ENCODE measurements around the gene MERTK. TPM values are rescaled to one million over a fixed set of nuclear protein-coding genes. Genes with fewer than 3 reads are reported as not detected.

MERTK gene
- total and polyA plus RNA-seq, 12 donors: 23.3 to 152 (median 75.3) TPM

DNA sequence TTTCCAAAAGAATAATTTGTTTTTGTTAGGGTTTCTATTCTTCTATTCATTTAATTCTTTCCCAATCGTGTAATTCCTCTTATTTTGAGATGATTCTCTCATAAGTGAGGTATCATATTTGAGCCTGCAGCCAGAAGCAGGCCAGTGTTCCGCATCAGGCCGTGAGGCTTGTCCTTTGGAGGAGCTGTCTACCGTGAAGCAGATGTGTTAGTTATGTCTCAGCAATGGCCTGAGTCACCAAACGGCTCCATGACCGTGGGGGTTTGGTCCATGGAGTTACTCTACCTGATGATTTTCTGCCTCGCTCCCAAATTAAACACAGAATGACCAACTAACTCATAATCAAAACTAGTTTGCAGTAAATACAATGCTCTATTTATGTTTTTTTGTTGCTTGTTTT lies 92.4 kb downstream of the MERTK start:
- 80 to 87% (median 85%) methylated on average over 7 of the region's 7 CpGs for WGBS, 4 donors
- intact Hi-C loops (cut with DNase I): no loop called here
- H3K27me3 ChIP-seq: no peaks in the 10 kb centered on the region
- no peak overlapping the region for H3K27ac ChIP-seq
- H3K9me3 ChIP-seq (replicated peaks in 1 of 3): no peaks in the 10 kb centered on the region
- peaks cover 0 to 42% of the 10 kb centered on the region in 2 donors for H3K36me3 ChIP-seq (replicated peaks in 1 of 2)
- TF ChIP-seq, protein P1, sequence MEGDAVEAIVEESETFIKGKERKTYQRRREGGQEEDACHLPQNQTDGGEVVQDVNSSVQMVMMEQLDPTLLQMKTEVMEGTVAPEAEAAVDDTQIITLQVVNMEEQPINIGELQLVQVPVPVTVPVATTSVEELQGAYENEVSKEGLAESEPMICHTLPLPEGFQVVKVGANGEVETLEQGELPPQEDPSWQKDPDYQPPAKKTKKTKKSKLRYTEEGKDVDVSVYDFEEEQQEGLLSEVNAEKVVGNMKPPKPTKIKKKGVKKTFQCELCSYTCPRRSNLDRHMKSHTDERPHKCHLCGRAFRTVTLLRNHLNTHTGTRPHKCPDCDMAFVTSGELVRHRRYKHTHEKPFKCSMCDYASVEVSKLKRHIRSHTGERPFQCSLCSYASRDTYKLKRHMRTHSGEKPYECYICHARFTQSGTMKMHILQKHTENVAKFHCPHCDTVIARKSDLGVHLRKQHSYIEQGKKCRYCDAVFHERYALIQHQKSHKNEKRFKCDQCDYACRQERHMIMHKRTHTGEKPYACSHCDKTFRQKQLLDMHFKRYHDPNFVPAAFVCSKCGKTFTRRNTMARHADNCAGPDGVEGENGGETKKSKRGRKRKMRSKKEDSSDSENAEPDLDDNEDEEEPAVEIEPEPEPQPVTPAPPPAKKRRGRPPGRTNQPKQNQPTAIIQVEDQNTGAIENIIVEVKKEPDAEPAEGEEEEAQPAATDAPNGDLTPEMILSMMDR (IDR thresholded peaks at IDR 0.05): no peak
- TF ChIP-seq POLR2A (IDR thresholded peaks at IDR 0.05): no peak
- peaks cover 14 to 20% of the 10 kb centered on the region in 2 donors for H3K4me1 ChIP-seq (replicated peaks in 1 of 2)
- peak in 1 of 7 donors; percentile 6 for DNase-seq
- no peak overlapping the region for H3K4me3 ChIP-seq

GRCh38 chr2:111994042-111994441 lies 95.6 kb downstream of the MERTK start:
- peaks cover 0 to 72% of the 10 kb centered on the region in 2 donors for H3K36me3 ChIP-seq (replicated peaks in 1 of 2)
- TF ChIP-seq, protein P1 (IDR thresholded peaks at IDR 0.05): no peak
- TF ChIP-seq POLR2A (IDR thresholded peaks at IDR 0.05): no peak
- intact Hi-C loops (cut with DNase I): no loop called here
- no peaks in the 10 kb centered on the region for H3K27me3 ChIP-seq
- no peaks in the 10 kb centered on the region for H3K9me3 ChIP-seq (replicated peaks in 1 of 3)
- no peaks in the 10 kb centered on the region for H3K4me1 ChIP-seq (replicated peaks in 1 of 2)
- WGBS, 4 donors: 68 to 86% (median 82%) methylated on average over 8 of the region's 8 CpGs
- peak in 1 of 7 donors; percentile 14 for DNase-seq
- no peak overlapping the region for H3K4me3 ChIP-seq
- H3K27ac ChIP-seq: no peak overlapping the region

DNA sequence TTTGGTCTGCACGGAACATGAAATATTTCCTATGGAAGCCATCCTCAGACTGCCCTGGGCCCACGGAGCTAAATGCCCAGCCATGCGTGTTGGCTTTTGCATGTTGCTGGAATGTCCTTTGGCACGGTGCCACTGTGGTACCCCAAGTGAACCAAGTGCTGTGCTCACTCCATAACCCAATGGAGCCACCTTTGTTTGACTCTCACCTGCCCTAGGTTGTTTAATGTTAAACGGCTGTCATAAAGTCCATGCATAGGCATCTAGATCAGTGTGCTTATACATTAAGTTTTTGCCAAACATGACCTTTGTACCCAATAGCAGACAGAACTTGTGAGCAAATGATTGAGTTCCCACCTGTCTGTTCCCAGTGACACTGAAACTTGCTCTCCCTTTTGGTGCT lies 96.7 kb downstream of the MERTK start:
- DNase-seq: no peak
- no peak overlapping the region for H3K4me3 ChIP-seq
- no peaks in the 10 kb centered on the region for H3K9me3 ChIP-seq (replicated peaks in 1 of 3)
- 90 to 99% (median 93%) methylated on average over 5 of the region's 5 CpGs for WGBS, 4 donors
- peaks cover 0 to 73% of the 10 kb centered on the region in 2 donors for H3K36me3 ChIP-seq (replicated peaks in 1 of 2)
- peak overlapping the region in 1 of 5 donors; percentile 8 for H3K27ac ChIP-seq
- TF ChIP-seq, protein P1 (IDR thresholded peaks at IDR 0.05): no peak
- TF ChIP-seq POLR2A (IDR thresholded peaks at IDR 0.05): no peak
- H3K27me3 ChIP-seq: no peaks in the 10 kb centered on the region
- intact Hi-C loops (cut with DNase I): no loop called here
- no peaks in the 10 kb centered on the region for H3K4me1 ChIP-seq (replicated peaks in 1 of 2)

GRCh38 chr2:111999809-112000208 lies 101.4 kb downstream of the MERTK start:
- WGBS, 4 donors: 84 to 98% (median 91%) methylated on average over 4 of the region's 4 CpGs
- intact Hi-C loops (cut with DNase I): no loop called here
- Histone ChIP-seq H3K9me3 (replicated peaks in 1 of 3) (no peaks in the 10 kb centered on the region), H3K4me1 (replicated peaks in 1 of 2) (peaks cover 5 to 27% of the 10 kb centered on the region in 2 donors), H3K27me3 (no peaks in the 10 kb centered on the region), H3K36me3 (replicated peaks in 1 of 2) (peaks cover 0 to 68% of the 10 kb centered on the region in 2 donors), H3K4me3 (no peak overlapping the region), H3K27ac (no peak overlapping the region)
- peak in 1 of 7 donors; percentile 1 for DNase-seq
- TF ChIP-seq, protein P1 (IDR thresholded peaks at IDR 0.05): no peak
- TF ChIP-seq POLR2A (IDR thresholded peaks at IDR 0.05): no peak
